Thymus (tissue), 11 donors: ENCODE measurements around the gene CD99. TPM values are rescaled to one million over a fixed set of nuclear protein-coding genes. Genes with fewer than 3 reads are reported as not detected.

Experiments used
- DNase-seq, 9 donors: peaks; one replicate each; pipeline ENCODE4 v3.0.0-alpha.2; 2013; ENCODE audit warnings: low spot score in 9 of 9, low read depth in 6 of 9, missing footprints in 1 of 9
- H3K27ac ChIP-seq, 2 donors: one replicate each; pipeline ENCODE4 v1.5.1; 2013; ENCODE audit warnings: control low read depth in 1 of 2, low read depth in 1 of 2, low read length in 1 of 2, mild to moderate bottlenecking in 1 of 2, moderate library complexity in 1 of 2
- H3K27me3 ChIP-seq, 2 donors: one replicate each; pipeline ENCODE4 v1.5.1; 2013; ENCODE audit warnings: low read length in 1 of 2; ENCODE audit not compliant: control insufficient read depth in 2 of 2, insufficient read depth in 1 of 2
- H3K36me3 ChIP-seq, 2 donors: one replicate each; pipeline ENCODE4 v1.5.1; 2013; ENCODE audit warnings: low read length in 1 of 2, mild to moderate bottlenecking in 1 of 2, moderate library complexity in 1 of 2; ENCODE audit not compliant: control insufficient read depth in 2 of 2, insufficient read depth in 2 of 2
- H3K4me1 ChIP-seq, 2 donors: one replicate each; pipeline ENCODE4 v1.5.1; 2013; ENCODE audit warnings: low read length in 2 of 2; ENCODE audit not compliant: control insufficient read depth in 2 of 2, insufficient read depth in 2 of 2
- H3K4me3 ChIP-seq, 2 donors: one replicate each; pipeline ENCODE4 v1.5.1; 2013; ENCODE audit warnings: low read length in 2 of 2, control low read depth in 1 of 2, mild to moderate bottlenecking in 1 of 2
- H3K9me3 ChIP-seq, 2 donors: one replicate each; pipeline ENCODE4 v1.5.1; 2013; ENCODE audit warnings: low read length in 1 of 2, mild to moderate bottlenecking in 1 of 2; ENCODE audit not compliant: control insufficient read depth in 2 of 2, insufficient read depth in 1 of 2
- WGBS: extraction: QIAGEN DNeasy Blood & Tissue Kit; methylation state at CpG from one replicate; pipeline ENCODE4 v1.1.7; 2013; 5-methylcytosine and 5-hydroxymethylcytosine counted together
- polyA plus RNA-seq: library from polyadenylated mRNA; stranded (reverse); fragments of 200-250 nt; gene quantifications from one replicate; pipeline ENCODE4 v1.2.3, GENCODE V29; 2013
- total RNA-seq: library from RNA; stranded (reverse); fragments of 120-200 nt; gene quantifications from one replicate; pipeline ENCODE4 v1.2.4, GENCODE V29; 2013
- donor health status: healthy.

The CD99 gene
- total and polyA plus RNA-seq, 2 donors, result 527 to 547 TPM

DNA sequence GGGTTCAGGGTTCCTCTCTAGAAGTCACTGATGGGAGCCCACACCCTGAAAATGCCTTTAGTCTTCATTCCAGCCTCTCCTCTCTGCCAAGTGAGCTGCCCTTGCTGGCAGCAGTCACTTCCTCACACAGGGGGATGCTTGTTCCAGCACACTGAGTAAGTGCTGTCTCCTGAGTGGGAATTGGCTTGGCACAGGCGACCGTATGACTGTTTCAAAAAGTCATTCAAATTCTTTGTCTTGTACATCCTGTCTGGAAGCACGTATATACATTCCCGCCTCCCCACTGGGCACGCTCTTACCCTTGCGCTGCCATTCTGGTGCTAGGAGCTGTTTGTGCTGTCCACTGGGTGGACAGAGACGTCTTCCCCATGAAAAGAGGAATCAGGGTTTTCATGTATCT lies 40.2 kb upstream of the CD99 start:
- no peak for DNase-seq
- Histone ChIP-seq H3K9me3 (no peaks in the 10 kb centered on the region), H3K4me3 (no peak overlapping the region), H3K27ac (no peak overlapping the region), H3K4me1 (peaks cover 8 to 12% of the 10 kb centered on the region in 2 donors), H3K27me3 (no peaks in the 10 kb centered on the region), H3K36me3 (peaks cover 6 to 10% of the 10 kb centered on the region in 2 donors)
- whole genome bisulfite sequencing, result 92% methylated on average over 7 of the region's 7 CpGs

DNA sequence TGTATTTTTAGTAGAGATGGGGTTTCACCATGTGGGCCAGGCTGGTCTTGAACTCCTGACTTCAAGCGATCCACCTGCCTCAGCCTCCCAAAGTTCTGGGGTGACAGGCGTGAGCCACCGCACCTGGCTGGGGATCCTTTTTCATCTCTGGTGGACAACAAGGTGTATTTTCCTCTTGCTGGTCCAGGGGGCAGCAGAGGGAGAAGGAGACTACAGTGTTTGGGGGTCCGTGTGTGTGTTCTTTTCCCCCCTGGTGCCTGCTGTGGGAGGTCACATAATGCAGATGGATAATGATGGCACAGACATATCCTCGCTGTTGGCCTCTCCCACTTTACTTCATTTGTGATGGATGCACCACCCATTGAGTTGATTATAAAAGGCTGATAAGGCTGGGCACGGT lies 39.0 kb upstream of the CD99 start:
- H3K27me3 ChIP-seq, result no peaks in the 10 kb centered on the region
- 97% methylated on average over 6 of the region's 6 CpGs for WGBS
- peaks cover 6 to 7% of the 10 kb centered on the region in 2 donors for H3K36me3 ChIP-seq
- DNase-seq, result no peak
- H3K4me1 ChIP-seq, result peaks cover 0 to 2% of the 10 kb centered on the region in 2 donors
- H3K9me3 ChIP-seq, result no peaks in the 10 kb centered on the region
- no peak overlapping the region for H3K27ac ChIP-seq
- H3K4me3 ChIP-seq, result no peak overlapping the region

DNA sequence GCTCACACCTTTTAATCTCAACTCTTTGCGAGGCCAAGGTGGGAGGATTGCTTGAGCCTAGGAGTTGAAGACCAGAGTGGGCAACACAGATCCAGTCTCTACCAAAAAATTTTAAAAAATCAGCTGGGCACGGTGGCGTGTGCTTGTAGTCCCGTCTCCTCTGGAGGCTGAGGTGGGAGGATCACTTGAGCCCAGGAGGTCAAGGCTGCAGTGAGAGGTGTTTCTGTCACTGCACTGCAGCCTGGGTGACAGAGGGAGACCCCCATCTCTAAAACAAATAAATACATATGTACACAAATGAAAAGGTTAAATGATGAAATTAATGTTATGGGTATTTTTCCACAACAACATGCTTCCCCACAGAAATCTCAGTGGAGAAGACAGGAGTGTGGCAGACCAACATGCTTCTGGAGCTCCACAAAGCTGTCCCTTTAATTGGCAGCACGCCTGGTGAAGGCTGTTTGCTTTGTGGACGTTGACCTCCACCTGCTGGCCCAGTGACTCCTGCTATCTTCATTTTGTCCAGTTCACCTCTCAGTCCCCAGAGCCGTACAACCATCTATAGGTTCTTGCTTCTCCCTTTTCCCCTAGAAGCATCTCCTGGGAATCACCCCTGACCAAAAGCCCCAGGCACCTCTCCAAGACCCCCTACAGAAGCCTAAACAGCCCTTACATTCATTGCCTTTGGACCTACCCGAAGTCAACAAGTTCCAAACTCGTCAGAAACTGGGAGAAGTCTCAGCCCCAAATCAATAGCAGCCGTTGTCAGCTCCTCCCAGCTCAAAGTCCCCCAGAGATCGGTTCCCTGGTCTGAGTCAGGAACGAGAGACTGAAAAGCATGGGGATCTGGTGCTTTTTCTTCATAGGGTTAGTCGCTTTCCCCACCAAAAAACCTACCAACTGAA lies 36.4 kb upstream of the CD99 start:
- Histone ChIP-seq H3K9me3 (no peaks in the 10 kb centered on the region), H3K4me3 (no peak overlapping the region), H3K27me3 (no peaks in the 10 kb centered on the region), H3K27ac (no peak overlapping the region), H3K4me1 (no peaks in the 10 kb centered on the region), H3K36me3 (peaks cover under 1 to 4% of the 10 kb centered on the region in 2 donors)
- no peak for DNase-seq
- WGBS, result 93% methylated on average over 13 of the region's 13 CpGs

DNA sequence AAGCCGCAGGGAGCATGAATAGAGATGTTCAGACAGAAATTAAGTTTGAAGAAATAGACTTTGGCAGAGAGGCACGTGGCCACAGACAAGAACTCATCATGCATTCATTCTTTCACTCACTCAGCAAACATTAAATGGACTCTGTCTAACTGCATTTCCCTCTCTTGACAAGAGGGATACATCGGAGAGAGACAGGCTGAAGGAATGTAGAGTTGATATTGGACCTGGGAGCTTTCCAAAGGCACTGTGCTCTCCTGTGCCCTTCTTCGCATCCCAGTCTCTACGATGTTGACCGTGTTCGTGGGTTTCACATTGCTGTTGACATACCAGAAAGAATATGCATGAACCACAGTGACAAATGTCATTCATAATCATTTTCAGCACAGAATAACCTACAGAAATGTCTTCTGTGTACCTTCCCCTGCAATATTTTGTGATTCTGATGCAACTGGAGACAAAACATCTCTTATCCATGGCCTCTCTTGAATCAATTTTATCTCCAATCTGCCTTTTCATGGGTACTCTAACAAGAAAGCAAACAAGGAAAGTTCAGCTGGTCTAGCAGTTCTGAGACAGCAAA lies 34.7 kb upstream of the CD99 start:
- 98% methylated on average over 7 of the region's 7 CpGs for WGBS
- Histone ChIP-seq H3K4me1 (no peaks in the 10 kb centered on the region), H3K36me3 (no peaks in the 10 kb centered on the region), H3K9me3 (no peaks in the 10 kb centered on the region), H3K27me3 (no peaks in the 10 kb centered on the region), H3K4me3 (no peak overlapping the region), H3K27ac (no peak overlapping the region)
- no peak for DNase-seq

DNA sequence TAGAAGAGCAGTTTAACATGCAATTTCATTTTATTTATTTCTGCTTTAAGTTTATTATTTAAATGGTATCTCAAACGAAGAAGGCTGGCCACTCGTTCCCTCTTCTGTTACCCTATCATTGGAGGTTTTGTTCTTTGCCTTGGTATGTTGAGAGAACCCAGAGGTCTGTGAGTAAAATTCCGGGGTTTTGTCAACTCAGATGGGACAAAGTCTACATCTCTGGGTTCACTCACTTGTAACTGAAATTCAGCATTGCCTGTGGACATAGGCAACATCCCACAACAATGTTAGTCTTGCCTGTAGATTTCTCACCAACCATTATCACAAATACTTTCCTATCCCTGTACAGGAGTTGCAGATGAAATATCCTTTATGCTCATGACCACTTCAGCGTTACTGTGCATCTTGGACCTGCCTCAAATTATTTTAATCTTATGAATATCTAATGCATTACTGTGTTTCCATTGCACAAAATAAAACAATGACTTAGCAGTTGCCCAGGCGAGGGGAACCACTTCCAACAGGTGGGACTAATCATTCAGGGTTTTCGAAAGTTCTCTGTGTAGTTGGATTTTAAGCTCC lies 33.5 kb upstream of the CD99 start:
- Histone ChIP-seq H3K36me3 (no peaks in the 10 kb centered on the region), H3K4me3 (no peak overlapping the region), H3K27me3 (no peaks in the 10 kb centered on the region), H3K9me3 (no peaks in the 10 kb centered on the region), H3K4me1 (no peaks in the 10 kb centered on the region), H3K27ac (no peak overlapping the region)
- 96% methylated on average over 6 of the region's 6 CpGs for WGBS
- DNase-seq, result no peak

DNA sequence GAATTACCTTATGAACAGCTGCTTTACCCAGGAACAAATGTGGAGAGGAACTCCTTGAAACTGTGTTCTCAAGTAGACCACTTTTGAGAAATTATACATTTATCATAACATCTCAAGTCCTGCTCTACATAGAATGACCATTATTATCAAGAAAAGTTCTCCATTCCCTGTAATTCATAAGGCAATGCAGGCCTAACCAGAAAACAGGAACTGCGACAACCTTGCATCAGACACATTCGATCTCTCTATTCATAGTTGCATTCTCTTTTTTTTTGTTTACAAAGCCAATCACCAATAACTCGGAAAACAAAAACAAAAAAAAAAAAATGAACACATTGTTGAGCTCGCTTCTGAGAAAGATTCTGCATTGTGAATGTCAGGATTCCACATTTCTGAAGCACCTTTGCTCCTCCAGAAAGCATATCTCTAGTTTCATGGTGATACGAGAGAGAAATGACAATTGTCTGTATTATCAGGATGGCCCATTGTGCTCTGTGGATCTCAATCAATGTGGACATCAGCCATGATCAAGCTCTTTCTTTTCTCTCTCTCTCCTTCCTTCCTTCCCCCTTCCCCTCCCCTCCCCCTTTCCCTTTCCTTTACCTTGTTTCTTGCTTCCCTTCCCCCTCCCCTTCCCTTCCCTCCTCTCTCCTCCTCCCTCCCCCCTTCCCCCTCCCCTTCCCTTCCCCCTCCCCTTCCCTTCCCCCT lies 32.4 kb upstream of the CD99 start:
- H3K27me3 ChIP-seq, result no peaks in the 10 kb centered on the region
- DNase-seq, result no peak
- no peak overlapping the region for H3K4me3 ChIP-seq
- H3K27ac ChIP-seq, result no peak overlapping the region
- no peaks in the 10 kb centered on the region for H3K36me3 ChIP-seq
- no peaks in the 10 kb centered on the region for H3K4me1 ChIP-seq
- no peaks in the 10 kb centered on the region for H3K9me3 ChIP-seq
- WGBS, result 93% methylated on average over 5 of the region's 5 CpGs

DNA sequence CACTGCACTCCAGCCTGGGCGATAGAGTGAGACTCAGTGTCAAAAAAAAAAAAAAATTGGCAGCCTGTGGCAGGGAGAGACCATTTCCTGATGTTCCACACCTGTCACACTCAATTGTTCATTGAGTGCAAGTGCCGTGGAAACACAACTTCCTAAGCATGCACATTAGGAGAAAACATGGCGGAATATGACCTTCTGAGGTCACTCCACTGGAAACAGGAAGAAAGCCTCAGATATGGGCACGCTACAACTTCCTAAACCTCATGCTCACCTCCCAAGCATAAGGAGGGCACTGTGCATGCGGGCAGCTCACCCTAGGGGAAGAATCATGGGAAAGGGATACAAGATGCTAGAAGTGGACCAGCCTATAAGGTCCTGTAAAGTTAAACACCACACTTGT lies 28.5 kb upstream of the CD99 start:
- no peak for DNase-seq
- no peaks in the 10 kb centered on the region for H3K27me3 ChIP-seq
- H3K9me3 ChIP-seq, result no peaks in the 10 kb centered on the region
- no peak overlapping the region for H3K27ac ChIP-seq
- 85% methylated on average over 5 of the region's 5 CpGs for WGBS
- H3K36me3 ChIP-seq, result no peaks in the 10 kb centered on the region
- no peaks in the 10 kb centered on the region for H3K4me1 ChIP-seq
- no peak overlapping the region for H3K4me3 ChIP-seq

DNA sequence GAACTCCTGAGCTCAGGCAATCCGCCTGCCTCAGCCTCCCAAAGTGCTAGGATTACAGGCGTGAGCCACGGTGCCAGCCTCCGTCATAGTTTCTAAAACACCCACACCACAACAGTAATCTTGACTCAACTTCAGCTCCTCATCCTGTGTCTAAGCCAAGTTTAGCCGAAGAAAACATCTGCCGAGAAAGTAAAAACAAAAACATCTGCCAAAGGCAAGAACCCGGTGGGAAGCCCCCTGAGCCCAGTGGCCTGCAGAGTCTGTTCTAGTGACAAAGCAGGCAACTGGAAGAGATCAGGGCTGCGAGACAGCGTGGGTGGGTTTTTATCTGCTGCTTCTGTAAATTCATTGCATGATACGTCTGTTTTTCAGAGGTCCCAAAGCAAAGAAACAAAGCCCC lies 26.6 kb upstream of the CD99 start:
- Histone ChIP-seq H3K36me3 (no peaks in the 10 kb centered on the region), H3K27ac (no peak overlapping the region), H3K4me1 (no peaks in the 10 kb centered on the region), H3K4me3 (no peak overlapping the region), H3K9me3 (no peaks in the 10 kb centered on the region), H3K27me3 (no peaks in the 10 kb centered on the region)
- DNase-seq, result no peak
- 95% methylated on average over 10 of the region's 10 CpGs for WGBS
